Left lobe of liver (tissue), 2 donors: ENCODE data around the gene MYO1D. TPM values are rescaled to one million over a fixed set of nuclear protein-coding genes. Genes with fewer than 3 reads are reported as not detected.
"Not testable (repeated sequence)": the region's sequence is repeated elsewhere in the genome, so short reads cannot be mapped to it uniquely, and the experiment has no call there.

Experiments
- ATAC-seq: fragments of 200-7000 bp; cut with Tn5 transposase; one replicate; pipeline ENCODE4 v1.9.1; 2020; ENCODE audit warnings: mild to moderate bottlenecking, moderate library complexity
- DNase-seq: peaks from one replicate; pipeline ENCODE4 v3.0.0-alpha.2; 2020; ENCODE audit warnings: low spot score
- total RNA-seq: library from RNA; stranded (reverse); gene quantifications from one replicate; pipeline ENCODE4 v1.2.1, GENCODE V29; 2021
- donor health status: DM: no; HTN: no; CAD: no; lungs with moderate emphysema.
- donor health status: DM: no; HTN: yes; CAD: no.

The MYO1D gene
- total RNA-seq, 1 donor from 2014 or later, result 18.4 TPM

- ATAC-seq (peak; percentile 28), DNase-seq (no peak)
Measured at GRCh38 chr17:32483451-32484019, 393.4 kb downstream of the MYO1D start.

- ATAC-seq (no peak), DNase-seq (no peak)
Measured at GRCh38 chr17:32482568-32483320, 394.2 kb downstream of the MYO1D start.

GRCh38 chr17:32481193-32481592 is 395.7 kb downstream of the MYO1D start:
- DNase-seq, result no peak
- ATAC-seq, result no peak

- ATAC-seq, result peak; percentile 84
Measured at GRCh38 chr17:32479074-32479617, 397.8 kb downstream of the MYO1D start.

GRCh38 chr17:32477220-32477619 is 399.7 kb downstream of the MYO1D start:
- DNase-seq, result no peak
- ATAC-seq, result no peak

More at GRCh38 chr17:32479074-32479617, 397.8 kb downstream of the MYO1D start:
- no peak for DNase-seq

GRCh38 chr17:32475258-32475657 is 401.7 kb downstream of the MYO1D start:
- no peak for ATAC-seq
- no peak for DNase-seq

- DNase-seq (no peak), ATAC-seq (no peak)
Measured at GRCh38 chr17:32471652-32472051, 405.3 kb downstream of the MYO1D start.

- no peak for ATAC-seq
- no peak for DNase-seq
Measured at GRCh38 chr17:32470405-32471167, 406.3 kb downstream of the MYO1D start.

GRCh38 chr17:32467949-32468348 is 409.0 kb downstream of the MYO1D start:
- DNase-seq (no peak), ATAC-seq (no peak)

- no peak for DNase-seq
Measured at GRCh38 chr17:32464374-32464773, 412.6 kb downstream of the MYO1D start.

GRCh38 chr17:32463304-32463703 is 413.6 kb downstream of the MYO1D start:
- DNase-seq (no peak), ATAC-seq (no peak)

More at GRCh38 chr17:32464374-32464773, 412.6 kb downstream of the MYO1D start:
- ATAC-seq, result no peak

- peak; percentile 92 for ATAC-seq
- DNase-seq, result no peak
Measured at GRCh38 chr17:32461853-32462617, 414.9 kb downstream of the MYO1D start.

GRCh38 chr17:32461498-32461852 is 415.4 kb downstream of the MYO1D start:
- ATAC-seq (peak; percentile 59), DNase-seq (no peak)

GRCh38 chr17:32460054-32460453 is 416.9 kb downstream of the MYO1D start:
- ATAC-seq (no peak), DNase-seq (no peak)

- ATAC-seq (no peak), DNase-seq (no peak)
Measured at GRCh38 chr17:32458371-32458770, 418.6 kb downstream of the MYO1D start.

- ATAC-seq, result no peak
- DNase-seq, result no peak
Measured at GRCh38 chr17:32453370-32453769, 423.6 kb downstream of the MYO1D start.

- ATAC-seq (no peak), DNase-seq (no peak)
Measured at GRCh38 chr17:32452281-32452680, 424.6 kb downstream of the MYO1D start.

- ATAC-seq (no peak), DNase-seq (no peak)
Measured at GRCh38 chr17:32451879-32452278, 425.0 kb downstream of the MYO1D start.

GRCh38 chr17:32450379-32450778 is 426.5 kb downstream of the MYO1D start:
- not testable (repeated sequence) for DNase-seq, ATAC-seq

GRCh38 chr17:32449963-32450362 is 427.0 kb downstream of the MYO1D start:
- no peak for ATAC-seq
- DNase-seq, result no peak

GRCh38 chr17:32446949-32447348 is 430.0 kb downstream of the MYO1D start:
- DNase-seq, result no peak
- no peak for ATAC-seq
